HAP-1 (cell line): Measurements from ENCODE around the gene ACSL1.
"Not testable (repeated sequence)": the region's sequence is repeated elsewhere in the genome, so short reads cannot be mapped to it uniquely, and the experiment has no call there.

Source experiments
- DNase-seq, 2 experiments: peaks; one replicate each; pipeline ENCODE4 v3.0.0-alpha.2; 2016 to 2020; ENCODE audit warnings: low spot score in 2 of 2
- H3K27me3 ChIP-seq: fragments of 250-450 bp; sonication (Bioruptor Pico); 2 replicates; pipeline ENCODE4 v1.5.1; 2020; ENCODE audit warnings: low read depth, mild to moderate bottlenecking, moderate library complexity
- H3K36me3 ChIP-seq: fragments of 250-450 bp; sonication (Bioruptor Pico); replicated peaks from 2 replicates; pipeline ENCODE4 v1.5.1; 2020; ENCODE audit warnings: mild to moderate bottlenecking
- H3K4me1 ChIP-seq: fragments of 250-450 bp; sonication (Bioruptor Pico); 2 replicates; pipeline ENCODE4 v1.5.1; 2020; ENCODE audit warnings: mild to moderate bottlenecking
- H3K4me3 ChIP-seq: fragments of 250-450 bp; sonication (Bioruptor Pico); 2 replicates; pipeline ENCODE4 v1.5.1; 2020; ENCODE audit warnings: mild to moderate bottlenecking, moderate library complexity
- H3K9me3 ChIP-seq: fragments of 250-450 bp; sonication (Bioruptor Pico); 2 replicates; pipeline ENCODE4 v1.5.1; 2020; ENCODE audit warnings: mild to moderate bottlenecking, moderate library complexity
- in situ Hi-C: fragments of 300-500 bp; cut with MboI; formaldehyde crosslinking; loops from 3 replicates; pipeline ENCODE4 v1.14.3; 2020; ENCODE audit warnings: low sequenced_read_pairs, inconsistent platforms, mixed read lengths

ACSL1 gene

DNA sequence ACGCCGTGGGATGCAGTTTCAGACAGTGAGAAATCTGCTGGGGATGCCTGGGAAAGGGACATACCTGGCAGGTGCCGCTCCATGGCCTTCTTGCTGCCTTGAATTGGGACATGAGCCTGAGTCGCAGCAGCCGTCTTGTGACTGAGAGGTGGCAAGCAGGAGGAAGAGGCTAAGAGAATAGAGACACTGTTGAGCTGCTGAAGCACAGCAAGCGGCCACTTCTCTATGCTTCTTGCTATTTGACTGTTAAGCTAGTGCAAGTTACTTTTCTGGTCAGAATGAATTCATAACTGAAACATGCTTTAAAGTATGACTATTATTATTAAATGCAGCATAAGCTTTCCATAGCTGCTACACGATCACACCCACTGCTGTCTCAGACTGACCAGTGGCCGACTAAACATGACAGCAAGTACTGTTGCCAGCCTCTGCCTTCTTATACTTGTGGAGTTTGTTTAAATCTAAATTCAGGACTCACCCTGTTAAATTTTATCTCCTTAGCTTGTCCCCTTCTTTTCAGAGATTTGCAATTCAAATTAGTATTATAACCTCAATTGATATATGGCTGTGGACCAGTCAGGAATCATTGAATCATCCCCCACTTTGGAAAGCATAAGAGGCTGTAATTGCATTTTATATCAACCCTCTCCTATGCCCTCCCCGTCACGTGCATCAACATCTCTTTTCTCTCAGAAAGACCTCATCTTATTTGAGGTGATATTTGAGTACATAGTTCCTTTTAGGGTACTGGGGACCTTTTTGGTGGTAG lies 24.8 kb upstream of the ACSL1 start:
- Histone ChIP-seq H3K4me3 (no peak overlapping the region), H3K27me3 (peaks cover 11% of the 10 kb centered on the region; the same call in 1 of the 2 replicates), H3K36me3 (no peaks in the 10 kb centered on the region), H3K4me1 (no peaks in the 10 kb centered on the region), H3K9me3 (no peaks in the 10 kb centered on the region)
- in situ Hi-C loops = no loop called here
- no peak for DNase-seq

DNA sequence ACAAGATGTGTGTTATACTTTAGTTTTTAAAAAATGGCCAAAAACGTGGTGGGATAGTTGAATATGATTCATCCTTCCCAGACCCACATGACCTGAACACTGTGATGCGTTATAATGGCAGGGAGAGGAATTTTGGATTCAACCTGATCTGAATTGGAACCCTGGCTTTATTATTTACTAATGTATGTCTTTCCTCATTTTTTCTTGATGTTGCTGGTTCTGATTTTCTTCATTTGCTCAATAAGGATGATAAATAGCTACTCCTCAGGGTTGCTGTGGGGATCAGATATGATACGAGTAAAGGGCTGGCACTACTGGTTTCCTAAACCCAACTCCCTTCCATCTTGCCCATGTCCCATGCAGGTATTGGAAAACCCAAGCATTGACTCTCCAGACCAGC lies 24.2 kb upstream of the ACSL1 start:
- Histone ChIP-seq H3K36me3 (no peaks in the 10 kb centered on the region), H3K27me3 (peaks cover 11% of the 10 kb centered on the region; the same call in 1 of the 2 replicates), H3K4me1 (no peaks in the 10 kb centered on the region), H3K9me3 (no peaks in the 10 kb centered on the region), H3K4me3 (no peak overlapping the region)
- DNase-seq = no peak
- in situ Hi-C loops = no loop called here

DNA sequence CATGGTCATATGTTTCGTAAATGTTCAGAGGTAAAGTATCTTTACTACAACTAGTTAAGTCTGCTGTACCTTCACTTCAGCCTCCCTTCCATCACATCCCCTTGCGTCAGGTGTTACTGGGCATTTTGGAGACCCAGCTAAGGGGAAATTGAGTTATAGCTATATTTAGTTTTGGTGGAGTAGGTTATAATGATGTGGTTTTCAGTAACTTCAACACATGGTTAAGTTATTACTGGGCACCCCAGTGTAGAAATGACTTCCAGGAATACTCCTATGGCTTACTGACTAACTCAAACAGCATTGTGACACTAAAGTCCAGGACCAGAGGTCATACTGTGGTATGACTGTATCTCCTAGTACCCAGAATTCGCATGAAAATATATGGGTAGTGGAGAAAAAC lies 23.4 kb upstream of the ACSL1 start:
- Histone ChIP-seq H3K36me3 (no peaks in the 10 kb centered on the region), H3K4me3 (no peak overlapping the region), H3K27me3 (peaks cover 11% of the 10 kb centered on the region; the same call in 1 of the 2 replicates), H3K4me1 (no peaks in the 10 kb centered on the region), H3K9me3 (no peaks in the 10 kb centered on the region)
- no peak for DNase-seq
- in situ Hi-C loops = no loop called here

DNA sequence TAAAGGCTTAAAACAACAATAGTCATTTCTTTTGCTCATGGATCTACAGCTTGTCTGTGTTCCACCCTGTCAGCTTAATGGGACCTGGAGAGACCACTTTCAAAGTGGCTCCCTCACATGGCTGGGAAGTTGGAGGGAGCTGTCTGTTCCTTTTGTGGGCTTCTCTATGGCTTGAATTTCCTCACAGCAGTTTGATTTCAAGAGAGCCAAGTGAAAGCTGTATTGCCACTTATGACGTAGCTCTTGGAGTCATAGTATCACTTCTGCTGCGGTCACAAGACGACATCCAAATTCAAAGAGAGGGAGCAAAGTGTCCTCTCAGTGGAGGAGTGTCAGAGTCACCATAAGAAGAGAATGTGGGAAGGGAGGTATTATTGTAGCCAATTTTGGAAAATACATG lies 22.7 kb upstream of the ACSL1 start:
- H3K4me1 ChIP-seq = no peaks in the 10 kb centered on the region
- H3K9me3 ChIP-seq = no peaks in the 10 kb centered on the region
- no peak for DNase-seq
- no peak overlapping the region for H3K4me3 ChIP-seq
- no peaks in the 10 kb centered on the region for H3K36me3 ChIP-seq
- in situ Hi-C loops = no loop called here
- peaks cover 11% of the 10 kb centered on the region; the same call in 1 of the 2 replicates for H3K27me3 ChIP-seq

DNA sequence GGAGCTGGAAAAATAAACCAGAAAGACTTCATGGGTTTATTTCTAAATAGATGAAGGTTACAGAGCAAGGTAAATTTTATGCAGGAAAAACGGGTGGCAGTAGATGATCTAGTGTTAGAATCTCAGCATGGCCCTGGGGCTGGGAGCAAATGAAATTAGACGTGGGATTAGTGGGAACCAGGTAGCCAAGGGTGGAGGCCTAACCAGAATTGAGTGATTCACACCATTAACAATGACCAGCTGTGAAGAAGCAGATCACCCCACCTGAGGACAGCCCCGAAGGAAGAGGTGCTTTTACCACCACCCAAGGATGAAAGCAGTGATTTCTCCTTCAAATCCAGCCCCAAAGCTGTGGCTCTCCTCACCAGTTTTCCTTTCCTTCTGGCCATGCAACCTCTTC lies 20.8 kb upstream of the ACSL1 start:
- in situ Hi-C loops = no loop called here
- Histone ChIP-seq H3K9me3 (no peaks in the 10 kb centered on the region), H3K36me3 (no peaks in the 10 kb centered on the region), H3K4me1 (no peaks in the 10 kb centered on the region), H3K27me3 (peaks cover 11% of the 10 kb centered on the region; the same call in 1 of the 2 replicates), H3K4me3 (no peak overlapping the region)
- DNase-seq = no peak

DNA sequence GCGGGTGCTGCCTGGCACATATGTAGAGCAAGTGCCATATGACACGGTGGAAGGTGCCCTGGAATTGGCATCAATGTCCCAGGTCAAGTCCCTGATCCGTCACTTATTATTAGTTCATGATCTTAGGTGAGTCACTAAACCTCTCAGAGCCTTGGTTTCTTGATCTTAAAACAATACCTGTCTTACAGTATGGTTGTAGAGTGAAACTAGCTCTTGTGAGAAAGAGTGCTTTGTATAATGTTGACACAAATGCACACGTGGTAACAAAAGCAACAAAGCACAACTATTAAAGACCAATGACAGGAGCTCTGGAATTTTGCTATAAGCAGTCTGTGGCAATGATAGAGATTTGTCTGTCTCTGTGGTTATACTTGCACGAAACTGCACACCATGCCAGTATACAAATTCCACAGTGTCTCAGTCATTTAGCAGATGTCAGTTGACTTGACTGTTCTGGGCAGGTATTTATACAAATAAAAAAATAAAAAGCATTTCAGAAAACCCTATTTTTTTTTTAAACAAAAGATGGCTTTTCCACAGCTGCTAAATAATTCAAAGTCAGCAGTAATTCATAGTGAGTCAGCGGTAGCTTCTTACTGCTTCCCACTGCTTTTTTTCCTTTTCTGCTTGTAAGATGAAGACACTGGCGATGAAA lies 19.7 kb upstream of the ACSL1 start:
- Histone ChIP-seq H3K4me3 (no peak overlapping the region), H3K36me3 (no peaks in the 10 kb centered on the region), H3K27me3 (peaks cover 8% of the 10 kb centered on the region; the same call in 1 of the 2 replicates), H3K4me1 (no peaks in the 10 kb centered on the region), H3K9me3 (no peaks in the 10 kb centered on the region)
- no peak for DNase-seq
- in situ Hi-C loops = no loop called here

DNA sequence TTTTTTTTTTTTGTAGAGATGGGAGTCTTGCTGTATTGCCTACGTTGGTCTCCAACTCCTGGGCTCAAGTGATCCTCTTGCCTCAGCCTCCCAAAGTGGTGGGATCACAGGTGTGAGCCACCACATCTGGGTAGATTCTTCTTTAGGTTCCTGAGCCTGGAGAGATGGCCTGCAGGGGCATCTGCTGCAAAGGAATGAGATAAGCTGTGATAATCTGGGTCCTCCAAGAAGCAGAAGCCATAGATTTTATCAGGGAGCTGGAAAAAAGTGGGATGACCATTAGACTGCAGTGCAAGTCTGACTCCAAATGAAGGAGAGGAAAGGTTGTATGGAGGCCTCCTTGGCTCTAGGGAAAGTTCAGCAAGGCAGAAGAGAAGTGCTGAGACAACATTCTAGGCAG lies 19.0 kb upstream of the ACSL1 start:
- no peaks in the 10 kb centered on the region for H3K9me3 ChIP-seq
- no peak for DNase-seq
- no peaks in the 10 kb centered on the region for H3K36me3 ChIP-seq
- in situ Hi-C loops = no loop called here
- H3K27me3 ChIP-seq = peaks cover 3% of the 10 kb centered on the region; the same call in 1 of the 2 replicates
- H3K4me1 ChIP-seq = no peaks in the 10 kb centered on the region
- H3K4me3 ChIP-seq = no peak overlapping the region

DNA sequence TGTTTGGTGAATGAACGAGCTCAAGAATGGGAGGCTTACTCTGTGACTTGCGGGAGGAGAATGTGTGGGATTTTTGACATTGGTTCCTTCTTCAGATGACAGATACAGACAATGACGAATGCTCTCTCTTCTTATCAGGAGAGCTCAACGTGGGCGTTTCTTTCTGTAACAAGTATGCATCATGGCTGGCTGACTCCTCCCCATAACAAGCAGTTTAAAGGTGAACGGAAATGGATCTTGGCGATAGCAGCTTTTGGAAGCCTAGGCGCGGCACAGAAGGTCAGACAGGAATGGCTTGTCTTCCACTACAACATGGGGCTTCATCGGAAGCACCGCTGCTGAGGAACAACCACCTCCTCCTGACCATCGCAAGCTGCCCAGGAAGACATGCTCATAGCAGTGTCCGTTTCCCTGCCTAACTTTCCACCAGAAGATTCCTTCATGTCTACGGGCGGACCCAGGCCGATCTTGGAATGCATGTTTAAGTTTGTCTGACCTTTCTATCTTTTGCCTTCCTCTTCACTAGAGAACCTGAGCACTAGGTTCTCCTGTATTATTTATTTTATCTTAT lies 18.3 kb upstream of the ACSL1 start:
- Histone ChIP-seq H3K4me3 (no peak overlapping the region), H3K4me1 (no peaks in the 10 kb centered on the region), H3K36me3 (no peaks in the 10 kb centered on the region), H3K27me3 (peaks cover 3% of the 10 kb centered on the region; the same call in 1 of the 2 replicates), H3K9me3 (no peaks in the 10 kb centered on the region)
- DNase-seq = no peak
- in situ Hi-C loops = no loop called here

DNA sequence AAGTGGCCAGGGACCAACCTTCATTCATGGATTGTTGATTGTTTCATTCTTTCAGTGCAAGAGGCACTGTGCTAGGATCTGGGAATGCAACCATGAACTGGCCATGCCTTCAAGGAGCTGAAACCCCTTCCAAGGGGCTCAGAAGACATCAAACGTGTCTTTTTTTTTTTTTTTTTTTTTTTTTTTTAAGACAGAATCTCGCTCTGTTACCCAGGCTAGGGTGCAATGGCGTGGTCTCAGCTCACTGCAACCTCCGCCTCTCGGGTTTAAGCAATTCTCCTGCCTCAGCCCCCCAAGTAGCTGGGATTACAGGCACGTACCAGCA lies 13.3 kb upstream of the ACSL1 start:
- H3K36me3 ChIP-seq, in situ Hi-C loops, H3K27me3 ChIP-seq, H3K9me3 ChIP-seq, H3K4me3 ChIP-seq, H3K4me1 ChIP-seq, DNase-seq: not testable (repeated sequence)

DNA sequence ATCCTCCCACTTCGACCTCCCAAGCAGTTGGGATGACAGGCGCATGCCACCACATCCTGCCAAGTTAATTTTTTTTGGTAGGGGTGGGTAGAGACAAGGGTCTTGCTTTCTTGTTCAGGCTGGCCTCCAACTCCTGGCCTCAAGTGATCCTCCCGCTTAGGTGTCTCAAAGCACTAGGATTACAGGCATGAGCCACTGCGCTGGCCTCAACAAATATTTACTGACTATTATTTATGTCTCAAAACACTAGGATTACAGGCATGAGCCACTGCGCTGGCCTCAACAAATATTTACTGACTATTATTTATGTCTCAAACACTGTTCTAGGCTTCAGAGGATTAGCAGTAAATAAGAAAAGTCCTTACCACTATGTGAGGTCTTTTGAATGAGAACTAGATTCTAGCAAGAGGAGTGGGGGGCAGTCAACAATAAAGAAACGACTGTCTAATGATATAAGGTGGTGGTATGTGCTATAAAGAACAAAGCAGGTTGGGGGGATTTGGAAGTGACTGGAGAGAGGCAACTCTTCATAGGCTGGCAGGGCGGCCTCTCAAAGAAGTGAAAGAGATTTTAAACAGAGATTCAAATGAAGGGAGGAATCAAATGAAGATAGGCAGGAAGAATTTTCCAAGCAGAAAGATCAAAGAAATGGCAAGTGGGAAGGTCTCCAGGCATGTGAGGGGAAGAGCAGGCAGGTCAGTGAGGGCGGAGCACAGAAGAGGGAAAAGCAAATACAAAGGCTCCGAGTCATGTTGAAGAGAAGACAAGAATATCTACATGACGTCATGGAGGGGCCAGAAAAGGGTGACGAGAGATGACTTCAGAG lies 12.7 kb upstream of the ACSL1 start:
- H3K27me3 ChIP-seq = no peaks in the 10 kb centered on the region
- DNase-seq = no peak
- in situ Hi-C loops = no loop called here
- no peaks in the 10 kb centered on the region for H3K9me3 ChIP-seq
- no peak overlapping the region for H3K4me3 ChIP-seq
- no peaks in the 10 kb centered on the region for H3K4me1 ChIP-seq
- H3K36me3 ChIP-seq = no peaks in the 10 kb centered on the region

DNA sequence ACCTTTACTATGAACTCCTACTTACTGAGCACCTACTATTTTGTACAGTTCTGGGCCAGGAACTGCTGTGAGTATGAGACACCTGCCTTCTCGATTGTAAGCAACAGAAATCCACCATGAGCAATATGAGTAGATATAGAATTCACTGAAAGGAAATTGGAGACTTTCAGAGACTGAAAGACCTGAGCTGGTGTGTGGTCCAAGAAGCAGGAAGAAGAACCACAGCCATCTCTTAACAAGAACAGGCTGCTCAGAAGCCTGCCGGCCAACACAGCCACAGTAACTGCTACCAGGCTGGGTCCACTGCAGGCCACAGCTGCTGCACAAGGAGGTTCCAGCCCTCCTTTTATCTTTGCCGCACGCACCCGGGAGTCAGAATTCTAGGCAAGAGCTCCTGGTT lies 10.8 kb upstream of the ACSL1 start:
- no peaks in the 10 kb centered on the region for H3K9me3 ChIP-seq
- no peaks in the 10 kb centered on the region for H3K4me1 ChIP-seq
- H3K36me3 ChIP-seq = no peaks in the 10 kb centered on the region
- in situ Hi-C loops = no loop called here
- no peak overlapping the region for H3K4me3 ChIP-seq
- no peak for DNase-seq
- no peaks in the 10 kb centered on the region for H3K27me3 ChIP-seq

DNA sequence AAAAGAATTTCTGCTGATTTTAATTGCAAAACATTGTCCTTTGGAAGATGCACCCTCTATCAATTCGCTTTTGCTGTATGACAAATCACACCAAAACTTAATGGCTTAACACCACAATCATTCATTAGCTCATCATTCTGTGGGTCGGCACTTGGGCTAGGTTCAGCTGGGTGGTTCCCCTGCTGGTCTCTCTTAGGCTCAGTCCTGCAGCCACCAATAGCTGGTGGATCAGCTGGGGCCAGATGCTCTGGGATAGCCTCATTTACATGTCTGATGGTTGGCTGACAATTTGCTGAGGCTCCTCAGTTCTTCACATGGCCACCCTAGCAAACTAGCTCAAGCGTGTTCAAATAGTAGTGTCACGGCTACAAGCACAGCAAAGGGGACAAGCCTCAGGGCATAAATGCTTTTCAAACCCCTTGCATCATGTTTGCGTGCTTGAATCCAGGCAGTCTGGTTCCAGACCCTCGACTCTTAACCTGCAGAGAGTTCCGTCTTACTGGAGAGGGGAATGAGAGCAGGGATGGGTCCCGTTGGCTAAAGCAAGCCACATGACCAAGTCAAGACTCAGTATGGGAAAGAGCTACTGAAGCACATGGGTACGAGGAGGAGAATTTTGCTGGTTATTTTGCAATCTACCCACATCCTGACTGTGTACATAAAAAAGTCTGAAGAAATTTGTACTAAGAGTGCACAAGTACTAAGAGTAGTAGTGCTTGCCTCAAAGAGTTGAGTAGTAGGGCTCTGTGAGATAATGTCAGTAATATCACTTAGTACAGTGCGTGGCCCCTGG lies 7.5 kb upstream of the ACSL1 start:
- Histone ChIP-seq H3K9me3 (no peaks in the 10 kb centered on the region), H3K27me3 (no peaks in the 10 kb centered on the region), H3K36me3 (no peaks in the 10 kb centered on the region), H3K4me1 (no peaks in the 10 kb centered on the region), H3K4me3 (no peak overlapping the region)
- no peak for DNase-seq
- in situ Hi-C loops = no loop called here

DNA sequence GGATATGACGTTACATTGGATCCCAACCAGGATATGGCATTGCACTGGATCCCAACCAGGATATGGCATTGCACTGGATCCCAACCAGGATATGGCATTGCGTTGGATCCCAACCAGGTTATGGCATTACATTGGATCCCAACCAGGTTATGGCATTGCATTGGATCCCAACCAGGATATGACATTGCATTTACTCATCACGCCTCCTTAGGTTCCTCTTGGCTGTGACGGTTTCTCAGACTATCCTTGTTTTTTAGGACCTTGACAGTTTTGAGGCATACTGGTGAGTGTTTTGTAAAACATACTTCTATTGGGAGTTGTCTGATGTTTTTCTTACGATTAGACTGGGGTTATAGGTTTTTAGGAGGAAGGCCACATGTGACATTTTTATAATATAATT lies 5.4 kb upstream of the ACSL1 start:
- H3K9me3 ChIP-seq = no peaks in the 10 kb centered on the region
- no peaks in the 10 kb centered on the region for H3K4me1 ChIP-seq
- no peaks in the 10 kb centered on the region for H3K36me3 ChIP-seq
- in situ Hi-C loops = no loop called here
- DNase-seq = no peak
- no peak overlapping the region for H3K4me3 ChIP-seq
- H3K27me3 ChIP-seq = no peaks in the 10 kb centered on the region
